Activated naive CD4-positive, alpha-beta T cell treated with anti-CD3 and anti-CD28 coated beads, Interleukin-2, amount 50 U/mL, for 16 hours (primary cell): ENCODE data around the gene ASCL2.
"Not testable (repeated sequence)": the region's sequence is repeated elsewhere in the genome, so short reads cannot be mapped to it uniquely, and the experiment has no call there.

ENCODE experiments used
- DNase-seq: peaks from one replicate; pipeline ENCODE4 v3.0.0-alpha.2; 2020

Gene ASCL2

GRCh38 chr11:2296913-2297622 is 26.7 kb upstream of the ASCL2 start:
- DNase-seq: peak; percentile 8

- DNase-seq: peak; percentile 7
Measured at GRCh38 chr11:2295971-2296912, 25.9 kb upstream of the ASCL2 start.

- DNase-seq: peak; percentile 6
Measured at GRCh38 chr11:2294926-2295290, 24.5 kb upstream of the ASCL2 start.

- peak; percentile 9 for DNase-seq
Measured at GRCh38 chr11:2293984-2294925, 23.9 kb upstream of the ASCL2 start.

- DNase-seq: peak; percentile 6
Measured at GRCh38 chr11:2293531-2293971, 23.2 kb upstream of the ASCL2 start.

- DNase-seq: peak; percentile 4
Measured at GRCh38 chr11:2290351-2290841, 20.0 kb upstream of the ASCL2 start.

GRCh38 chr11:2289859-2290258 is 19.5 kb upstream of the ASCL2 start:
- DNase-seq: peak; percentile 7

GRCh38 chr11:2289350-2289749 is 19.0 kb upstream of the ASCL2 start:
- DNase-seq: no peak

GRCh38 chr11:2287091-2287490 is 16.7 kb upstream of the ASCL2 start:
- DNase-seq: no peak

GRCh38 chr11:2286350-2286749 is 16.0 kb upstream of the ASCL2 start:
- DNase-seq: not testable (repeated sequence)

GRCh38 chr11:2280208-2280607 is 9.8 kb upstream of the ASCL2 start:
- DNase-seq: no peak

GRCh38 chr11:2277933-2278523 is 7.6 kb upstream of the ASCL2 start:
- no peak for DNase-seq

- no peak for DNase-seq
Measured at GRCh38 chr11:2277008-2277346, 6.6 kb upstream of the ASCL2 start.

- DNase-seq: no peak
Measured at GRCh38 chr11:2276280-2277007, 6.1 kb upstream of the ASCL2 start.

GRCh38 chr11:2275334-2276279 is 5.2 kb upstream of the ASCL2 start:
- DNase-seq: no peak

- DNase-seq: no peak
Measured at GRCh38 chr11:2273771-2274170, 3.4 kb upstream of the ASCL2 start.

- no peak for DNase-seq
Measured at GRCh38 chr11:2273311-2273710, 2.9 kb upstream of the ASCL2 start.

GRCh38 chr11:2272946-2273280 is 2.5 kb upstream of the ASCL2 start:
- no peak for DNase-seq

GRCh38 chr11:2272228-2272945 is 2.0 kb upstream of the ASCL2 start:
- DNase-seq: no peak
